NCI-H1694 treated with DMSO at 0.1 percent for 48 hours (cell line): Measurements from ENCODE around the gene TSPEAR.
A peak's percentile ranks its signal among the peaks of the same experiment; 100 is the strongest.

Source experiments
- DNase-seq: peaks from one replicate; lab custom pipeline; 2025; lab: John Stamatoyannopoulos, UW

The TSPEAR gene

GRCh38 chr21:44515359-44516165 is 195.8 kb downstream of the TSPEAR start:
- DNase-seq: no peak

- DNase-seq: no peak
Measured at GRCh38 chr21:44514746-44515358, 196.5 kb downstream of the TSPEAR start.

- DNase-seq: no peak
Measured at GRCh38 chr21:44514218-44514520, 197.2 kb downstream of the TSPEAR start.

GRCh38 chr21:44513389-44514217 is 197.8 kb downstream of the TSPEAR start:
- peak; percentile 29 for DNase-seq

GRCh38 chr21:44512496-44513388 is 198.6 kb downstream of the TSPEAR start:
- no peak for DNase-seq

GRCh38 chr21:44511938-44512275 is 199.5 kb downstream of the TSPEAR start:
- DNase-seq: no peak

GRCh38 chr21:44511219-44511937 is 200.0 kb downstream of the TSPEAR start:
- DNase-seq: no peak

- DNase-seq: peak; percentile 41
Measured at GRCh38 chr21:44510508-44511218, 200.7 kb downstream of the TSPEAR start.

- DNase-seq: no peak
Measured at GRCh38 chr21:44510109-44510507, 201.3 kb downstream of the TSPEAR start.

- DNase-seq: peak; percentile 84
Measured at GRCh38 chr21:44509539-44509938, 201.8 kb downstream of the TSPEAR start.

GRCh38 chr21:44508711-44509445 is 202.5 kb downstream of the TSPEAR start:
- no peak for DNase-seq

GRCh38 chr21:44508426-44508710 is 203.0 kb downstream of the TSPEAR start:
- no peak for DNase-seq

GRCh38 chr21:44507673-44508425 is 203.5 kb downstream of the TSPEAR start:
- no peak for DNase-seq

GRCh38 chr21:44506279-44507255 is 204.8 kb downstream of the TSPEAR start:
- DNase-seq: no peak

GRCh38 chr21:44505673-44506278 is 205.6 kb downstream of the TSPEAR start:
- DNase-seq: no peak

- no peak for DNase-seq
Measured at GRCh38 chr21:44503901-44504399, 207.4 kb downstream of the TSPEAR start.
